GM18511 (cell line): ENCODE measurements around the gene PEMT.

Source experiments
- ATAC-seq: cut with Tn5 transposase; IDR thresholded peaks from one replicate; pipeline ENCODE4 v1.9.1; 2021; ENCODE audit warnings: mild to moderate bottlenecking, moderate library complexity; ENCODE audit not compliant: unreplicated experiment

The PEMT gene

DNA sequence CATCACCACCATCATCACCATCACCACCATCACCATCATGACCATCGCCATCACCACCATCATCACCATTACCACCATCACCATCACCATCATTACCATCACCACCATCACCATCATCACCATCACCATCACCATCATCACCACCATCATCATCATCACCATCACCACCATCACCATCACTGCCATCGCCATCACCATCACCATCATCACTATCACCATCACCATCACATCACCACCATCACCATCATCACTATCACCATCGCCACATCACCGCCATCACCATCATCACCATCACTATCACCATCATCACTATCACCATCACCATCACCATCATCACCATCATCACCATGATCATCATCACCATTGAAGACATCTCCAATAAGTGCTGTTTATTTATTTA lies 131.5 kb downstream of the PEMT start:
- no peak for ATAC-seq

DNA sequence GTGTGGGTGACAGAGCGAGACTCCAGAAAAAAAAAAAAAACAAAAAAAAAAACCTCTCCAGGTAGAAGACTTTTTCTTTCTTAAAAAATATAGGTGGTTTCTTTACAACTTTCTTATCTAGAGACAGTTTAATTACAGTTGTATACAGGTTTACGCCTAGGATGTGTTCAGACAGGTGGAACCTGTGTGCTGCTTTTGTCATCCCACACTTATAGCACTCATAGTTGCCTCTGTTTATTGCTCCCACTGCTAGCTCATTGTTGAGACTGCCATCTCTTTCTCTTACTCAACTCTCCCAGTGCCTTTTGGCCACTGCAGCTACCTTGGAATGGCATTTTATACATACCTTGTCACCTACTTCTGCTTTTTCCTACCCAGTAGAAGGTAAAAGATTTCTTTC lies 133.8 kb downstream of the PEMT start:
- ATAC-seq: no peak

GRCh38 chr17:17456251-17456650 lies 135.3 kb downstream of the PEMT start:
- ATAC-seq: no peak
